HepG2 (cell line): ENCODE measurements around the gene ELOVL7. TPM values are rescaled to one million over a fixed set of nuclear protein-coding genes. Genes with fewer than 3 reads are reported as not detected.

Experiments
- ATAC-seq: fragments of 200-7000 bp; cut with Tn5 transposase; 3 replicates; pipeline ENCODE4 v1.9.1; 2020; ENCODE audit warnings: mild to moderate bottlenecking, moderate library complexity
- BruUV-seq: library from RNA; stranded (reverse); fragments of 400-500 nt; replicated peaks from 2 replicates; lab custom pipeline; 2021; lab: Mats Ljungman, UMichigan
- CTCF ChIA-PET: fragments of 300-600 bp; formaldehyde crosslinking; extraction: SDS; loops from one replicate; lab custom pipeline; 2021; ENCODE audit warnings: low total read pairs, inconsistent platforms, low intra/inter-chr PET ratio; lab: Yijun Ruan, JAX
- POLR2A ChIA-PET: fragments of 350-600 bp; sonication (Branson Sonifier 250); formaldehyde crosslinking; loops from one replicate; lab custom pipeline; 2020; ENCODE audit warnings: antibody characterized with exemption, inconsistent platforms; lab: Yijun Ruan, JAX
- DNase-seq: peaks from one replicate; pipeline ENCODE4 v3.0.0-alpha.2; 2015; ENCODE audit warnings: low spot score
- FAIRE-seq: peaks from 3 replicates; lab custom pipeline; 2011; peaks lifted over from hg19 to GRCh38; lab: Jason Lieb, UNC
- H2AFZ ChIP-seq: one replicate; pipeline ENCODE4 v1.6.1; 2011; ENCODE audit warnings: low read length, inconsistent platforms
- H3K27ac ChIP-seq: fragments of 300-600 bp; 3 replicates; pipeline ENCODE4 v1.8.0; 2011; ENCODE audit warnings: mixed run types, mild to moderate bottlenecking, mixed read lengths, low read length, inconsistent platforms; ENCODE audit not compliant: insufficient read depth; ENCODE audit errors: extremely low read length
- H3K27me3 ChIP-seq, 2 experiments: fragments of 200-600 bp in 1 of 2; 2 replicates in 1 of 2; 3 replicates in 1 of 2; pipeline versions ENCODE4 v1.6.0 to v1.8.0; 2011; ENCODE audit warnings: low read length in 2 of 2, mild to moderate bottlenecking in 2 of 2, moderate library complexity in 2 of 2, inconsistent platforms in 1 of 2; ENCODE audit not compliant: insufficient read depth in 2 of 2, control insufficient read depth in 1 of 2
- H3K36me3 ChIP-seq, 2 experiments: fragments of 200-600 bp in 1 of 2; replicated peaks in 1 of 2; 2 replicates in 1 of 2; 3 replicates in 1 of 2; pipeline versions ENCODE4 v1.5.1 to v1.8.0; 2011; ENCODE audit warnings: low read length in 2 of 2, inconsistent platforms in 1 of 2; ENCODE audit not compliant: insufficient read depth in 2 of 2, control insufficient read depth in 1 of 2
- H3K4me1 ChIP-seq: 2 replicates; pipeline ENCODE4 v1.5.1; 2012; ENCODE audit warnings: low read length, inconsistent platforms; ENCODE audit not compliant: insufficient read depth
- H3K4me2 ChIP-seq: 2 replicates; pipeline ENCODE4 v1.6.0; 2011; ENCODE audit warnings: low read depth, low read length, inconsistent platforms
- H3K4me3 ChIP-seq, 3 experiments: fragments of 200-600 bp in 1 of 3; sonication (generic), shearing (Covaris generic) in 1 of 3; replicated peaks in 1 of 3; 2 replicates each; pipeline ENCODE4 v1.5.1; 2011 to 2016; ENCODE audit warnings: low read length in 3 of 3, inconsistent platforms in 2 of 3, low read depth in 2 of 3, mild to moderate bottlenecking in 2 of 3, control low read depth in 1 of 3, mixed read lengths in 1 of 3; ENCODE audit not compliant: insufficient read depth in 1 of 3
- H3K79me2 ChIP-seq: one replicate; pipeline ENCODE4 v1.6.1; 2011; ENCODE audit warnings: low read length, inconsistent platforms; ENCODE audit not compliant: insufficient read depth
- H3K9ac ChIP-seq: 2 replicates; pipeline ENCODE4 v1.6.0; 2011; ENCODE audit warnings: mild to moderate bottlenecking, low read depth, low read length, inconsistent platforms; ENCODE audit not compliant: insufficient read depth
- H3K9me3 ChIP-seq: 2 replicates; pipeline ENCODE4 v1.5.1; 2012; ENCODE audit warnings: mild to moderate bottlenecking, low read length
- H4K20me1 ChIP-seq: 2 replicates; pipeline ENCODE4 v1.6.0; 2011; ENCODE audit warnings: inconsistent platforms, mild to moderate bottlenecking, low read length, moderate library complexity; ENCODE audit not compliant: insufficient read depth
- ATF6 ChIP-seq: sonication (generic); formaldehyde crosslinking; conservative IDR thresholded peaks from 2 replicates; pipeline ENCODE4 v1.4.0; 2020; ENCODE audit warnings: missing genetic modification reagents
- DZIP1 ChIP-seq: sonication (generic); formaldehyde crosslinking; IDR thresholded peaks from 2 replicates; pipeline ENCODE4 v1.5.0; 2020; ENCODE audit warnings: mild to moderate bottlenecking, missing genetic modification reagents
- KLF15 ChIP-seq: sonication (generic); formaldehyde crosslinking; IDR thresholded peaks from 2 replicates; pipeline ENCODE4 v1.8.1; 2023; ENCODE audit warnings: borderline replicate concordance, mild to moderate bottlenecking, inconsistent platforms, missing genetic modification reagents, mixed read lengths
- NR2C2 ChIP-seq: sonication (generic); formaldehyde crosslinking; IDR thresholded peaks from 2 replicates; pipeline ENCODE4 v1.4.0; 2020; ENCODE audit warnings: missing genetic modification reagents, mild to moderate bottlenecking, moderate library complexity, borderline replicate concordance
- RFX1 ChIP-seq: fragments of 450-650 bp; IDR thresholded peaks from 2 replicates; pipeline ENCODE4 v1.6.1; 2017
- SIN3B ChIP-seq: fragments of 150-350 bp; IDR thresholded peaks from 2 replicates; pipeline ENCODE4 v1.6.1; 2014; ENCODE audit warnings: low read length
- TBP ChIP-seq: sonication (generic); formaldehyde crosslinking; IDR thresholded peaks from 2 replicates; pipeline ENCODE4 v1.5.0; 2020; ENCODE audit warnings: missing genetic modification reagents
- ZC3H4 ChIP-seq: sonication (generic); formaldehyde crosslinking; IDR thresholded peaks from 2 replicates; pipeline ENCODE4 v1.4.0; 2020; ENCODE audit warnings: missing genetic modification reagents, borderline replicate concordance
- ZNF367 ChIP-seq: sonication (generic); formaldehyde crosslinking; IDR thresholded peaks from 2 replicates; pipeline ENCODE4 v1.4.0; 2020; ENCODE audit warnings: missing genetic modification reagents, borderline replicate concordance
- ZNF446 ChIP-seq: sonication (generic); formaldehyde crosslinking; IDR thresholded peaks from 2 replicates; pipeline ENCODE4 v1.5.0; 2020; ENCODE audit warnings: mild to moderate bottlenecking, missing genetic modification reagents
- ZNF670 ChIP-seq: sonication (generic); formaldehyde crosslinking; IDR thresholded peaks from 2 replicates; pipeline ENCODE4 v1.8.0; 2022; ENCODE audit warnings: mild to moderate bottlenecking, missing genetic modification reagents, borderline replicate concordance
- WGBS: methylation state at CpG from one replicate; pipeline ENCODE4 v1.1.6; 2017; ENCODE audit warnings: low lambda C conversion rate; 5-methylcytosine and 5-hydroxymethylcytosine counted together
- in situ Hi-C: cut with HindIII; loops from 2 replicates; pipeline ENCODE4 v1.10.0; 2017; ENCODE audit warnings: low pct_unique_long_range_greater_than_20kb; ENCODE audit not compliant: extremely low pct_ligation_motif_present
- intact Hi-C: fragments of 100-400 bp; cut with micrococcal nuclease; formaldehyde crosslinking; loops from one replicate; pipeline ENCODE4 v1.10.0; 2022; ENCODE audit not compliant: unreplicated experiment
- polyA plus RNA-seq, 8 experiments: library from polyadenylated mRNA; depleted of rRNA in 3 of 8; stranded (reverse) in 7 of 8; unstranded in 1 of 8; fragments of >200 nt; fragmentation: Illumina TruSeq in 4 of 8; extraction: Trizol in 4 of 8; gene quantifications; 2 replicates each; pipeline versions ENCODE4 v1.2.1 to v1.2.3, GENCODE V29; 2011 to 2016; ENCODE audit warnings: low read depth in 4 of 8, missing spikeins in 1 of 8, mixed read lengths in 1 of 8; ENCODE audit not compliant: insufficient read depth in 1 of 8
- total RNA-seq, 5 experiments: library from RNA; depleted of rRNA; stranded (reverse); fragments of >200 nt; fragmentation: Illumina TruSeq; extraction: Trizol; gene quantifications; 2 replicates each; pipeline ENCODE4 v1.2.3, GENCODE V29; 2016; ENCODE audit warnings: low read depth in 1 of 5

Gene ELOVL7
- total and polyA plus RNA-seq, 2 of the 13 experiments (the other 11 are each of a cell fraction or from before 2014, with no cell fraction given) = 4.5 to 7.3 TPM

GRCh38 chr5:60743511-60744314 is 100.4 kb downstream of the ELOVL7 start:
- POLR2A ChIA-PET = interaction anchor here (1.5 kb wide), 1 partner anchor 44 kb away, joined by 5 read pairs; the partner anchor contains the start of gene DEPDC1B
- H3K9me3 ChIP-seq = no peaks in the 10 kb centered on the region
- no peak overlapping the region for H3K27ac ChIP-seq
- TF ChIP-seq ZC3H4 (CRISPR knock-in tag) = no peak
- TF ChIP-seq ATF6 (CRISPR knock-in tag) = no peak
- no peak for TF ChIP-seq NR2C2 (CRISPR knock-in tag)
- TF ChIP-seq SIN3B = no peak
- TF ChIP-seq ZNF670 = no peak
- TF ChIP-seq DZIP1 (CRISPR knock-in tag) = no peak
- TF ChIP-seq ZNF446 (CRISPR knock-in tag) = no peak
- TF ChIP-seq TBP (CRISPR knock-in tag) = no peak
- TF ChIP-seq ZNF367 (CRISPR knock-in tag) = no peak
- TF ChIP-seq RFX1 = no peak
- no peak for TF ChIP-seq KLF15 (CRISPR knock-in tag)
- WGBS = 75% methylated on average over 14 of the region's 40 CpGs
- no peak overlapping the region for H3K9ac ChIP-seq
- in situ Hi-C loops = no loop called here
- BruUV-seq = no TSS peak
- no peak overlapping the region for H3K4me2 ChIP-seq
- FAIRE-seq (no peak), ATAC-seq (no peak), DNase-seq (no peak)
- no peaks in the 10 kb centered on the region for H3K36me3 ChIP-seq
- H3K27me3 ChIP-seq = no peaks in the 10 kb centered on the region
- H2AFZ ChIP-seq = no peak overlapping the region
- no peaks in the 10 kb centered on the region for H3K4me1 ChIP-seq
- H3K4me3 ChIP-seq = no peak overlapping the region
- intact Hi-C loops = no loop called here
- H4K20me1 ChIP-seq = no peaks in the 10 kb centered on the region
- CTCF ChIA-PET = no interaction called here
- H3K79me2 ChIP-seq = no peaks in the 10 kb centered on the region
